ENCODE data around the gene FNTB. TPM values are rescaled to one million over a fixed set of nuclear protein-coding genes. Genes with fewer than 3 reads are reported as not detected.

FNTB gene
- total RNA-seq, 1 experiment from 2014 or later = 20.7 TPM

- Histone ChIP-seq H2AFZ (ENCODE audit: low read length) (no peak overlapping the region), H3K9ac (ENCODE audit: extremely low read depth, insufficient read length, low read length) (no peak overlapping the region), H3K18ac (ENCODE audit: insufficient read length, low read depth, low read length) (no peak overlapping the region), H3K56ac (ENCODE audit: insufficient read length, low read depth, low read length) (no peak overlapping the region), H4K20me1 (ENCODE audit: control insufficient read depth, insufficient read depth, insufficient read length) (no peaks in the 10 kb centered on the region), H3K9me3 (ENCODE audit: control insufficient read depth, low read depth, low read length) (no peaks in the 10 kb centered on the region), H3T11ph (ENCODE audit: low read length) (no peak overlapping the region), H2BK120ac (ENCODE audit: low read depth, low read length, poor library complexity, severe bottlenecking) (no peak overlapping the region), H2BK15ac (ENCODE audit: low read depth, low read length) (no peak overlapping the region), H4K8ac (replicated peaks; ENCODE audit: insufficient read length, low read depth, low read length) (no peak overlapping the region), H3K23me2 (ENCODE audit: insufficient read length, low read depth, low read length, poor library complexity, severe bottlenecking) (no peaks in the 10 kb centered on the region), H3K27ac (ENCODE audit: insufficient read length, low read depth, low read length) (no peak overlapping the region), H3K23ac (ENCODE audit: insufficient read length, low read depth, low read length) (no peak overlapping the region), H4K91ac (ENCODE audit: insufficient read length, low read depth, low read length) (no peak overlapping the region), H2AK5ac (ENCODE audit: insufficient read length, low read length) (no peak overlapping the region), H3K79me1 (ENCODE audit: insufficient read depth, low read depth, low read length, poor library complexity, severe bottlenecking) (no peaks in the 10 kb centered on the region), H4K5ac (ENCODE audit: insufficient read length, low read depth, low read length) (no peak overlapping the region), H3K14ac (ENCODE audit: insufficient read depth, low read length) (no peak overlapping the region), H3K4me2 (ENCODE audit: insufficient read depth, insufficient read length, low read length) (no peak overlapping the region), H3K27me3 (ENCODE audit: insufficient read depth, low read length) (no peaks in the 10 kb centered on the region), H3K4me1 (ENCODE audit: insufficient read depth, low read length) (no peaks in the 10 kb centered on the region), H3K4ac (ENCODE audit: low read depth, low read length) (no peak overlapping the region), H2BK5ac (ENCODE audit: insufficient read length, low read length) (no peak overlapping the region), H3K79me2 (ENCODE audit: insufficient read depth, low read length) (peaks cover 2% of the 10 kb centered on the region; the same call in 1 of the 2 replicates), H2BK20ac (ENCODE audit: low read depth, low read length, poor library complexity, severe bottlenecking) (no peak overlapping the region), H2BK12ac (ENCODE audit: insufficient read length, low read depth, low read length) (no peak overlapping the region)
- TF ChIP-seq, protein P1, sequence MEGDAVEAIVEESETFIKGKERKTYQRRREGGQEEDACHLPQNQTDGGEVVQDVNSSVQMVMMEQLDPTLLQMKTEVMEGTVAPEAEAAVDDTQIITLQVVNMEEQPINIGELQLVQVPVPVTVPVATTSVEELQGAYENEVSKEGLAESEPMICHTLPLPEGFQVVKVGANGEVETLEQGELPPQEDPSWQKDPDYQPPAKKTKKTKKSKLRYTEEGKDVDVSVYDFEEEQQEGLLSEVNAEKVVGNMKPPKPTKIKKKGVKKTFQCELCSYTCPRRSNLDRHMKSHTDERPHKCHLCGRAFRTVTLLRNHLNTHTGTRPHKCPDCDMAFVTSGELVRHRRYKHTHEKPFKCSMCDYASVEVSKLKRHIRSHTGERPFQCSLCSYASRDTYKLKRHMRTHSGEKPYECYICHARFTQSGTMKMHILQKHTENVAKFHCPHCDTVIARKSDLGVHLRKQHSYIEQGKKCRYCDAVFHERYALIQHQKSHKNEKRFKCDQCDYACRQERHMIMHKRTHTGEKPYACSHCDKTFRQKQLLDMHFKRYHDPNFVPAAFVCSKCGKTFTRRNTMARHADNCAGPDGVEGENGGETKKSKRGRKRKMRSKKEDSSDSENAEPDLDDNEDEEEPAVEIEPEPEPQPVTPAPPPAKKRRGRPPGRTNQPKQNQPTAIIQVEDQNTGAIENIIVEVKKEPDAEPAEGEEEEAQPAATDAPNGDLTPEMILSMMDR (conservative IDR thresholded peaks at IDR 0.05) = no peak
- Mint-ChIP-seq H3K36me3 (ENCODE audit: insufficient read depth in 1 of 3, low read depth in 3 of 3) (peaks cover under 1 to 30% (median 20%) of the 10 kb centered on the region in 3 experiments), H3K9me3 (no peaks in the 10 kb centered on the region), H3K4me1 (no peaks in the 10 kb centered on the region; a peak in 1 of 4 replicates), H3K27ac (peak overlapping the region in 2 of 3 experiments; percentile 7 to 87; a peak in 1 of 7 replicates), H3K4me3 (no peak overlapping the region), H3K27me3 (ENCODE audit: low read depth) (no peaks in the 10 kb centered on the region)
- DNase-seq = no peak
- no CpG with 5 or more reads among the region's 4 CpGs for WGBS (ENCODE audit: extremely low coverage, insufficient read length, low lambda C conversion rate)
Observed at GRCh38 chr14:65052832-65053231, 66.1 kb downstream of the FNTB start.

All from H9 (cell line).